Measurements from ENCODE around the gene IGSF9B. TPM values are rescaled to one million over a fixed set of nuclear protein-coding genes. Genes with fewer than 3 reads are reported as not detected.

IGSF9B gene
- total RNA-seq (2021), result 10.1 and 14.2 TPM in 2 replicates
- Bru-seq, nascent RNA, result percentile 38 among the genes with signal in this experiment
- BruChase-seq, experiment 1, labeled RNA remaining after a 2-hour chase, result percentile 48 among the genes with signal in this experiment
- percentile 51 among the genes with signal in this experiment for BruChase-seq, experiment 2, labeled RNA remaining after a 6-hour chase
- long read RNA-seq, partial matches to known transcripts, result 0 of 1 reads
- long read RNA-seq, other reads (novel, unspliced or antisense), result 1 of 1 reads

DNA sequence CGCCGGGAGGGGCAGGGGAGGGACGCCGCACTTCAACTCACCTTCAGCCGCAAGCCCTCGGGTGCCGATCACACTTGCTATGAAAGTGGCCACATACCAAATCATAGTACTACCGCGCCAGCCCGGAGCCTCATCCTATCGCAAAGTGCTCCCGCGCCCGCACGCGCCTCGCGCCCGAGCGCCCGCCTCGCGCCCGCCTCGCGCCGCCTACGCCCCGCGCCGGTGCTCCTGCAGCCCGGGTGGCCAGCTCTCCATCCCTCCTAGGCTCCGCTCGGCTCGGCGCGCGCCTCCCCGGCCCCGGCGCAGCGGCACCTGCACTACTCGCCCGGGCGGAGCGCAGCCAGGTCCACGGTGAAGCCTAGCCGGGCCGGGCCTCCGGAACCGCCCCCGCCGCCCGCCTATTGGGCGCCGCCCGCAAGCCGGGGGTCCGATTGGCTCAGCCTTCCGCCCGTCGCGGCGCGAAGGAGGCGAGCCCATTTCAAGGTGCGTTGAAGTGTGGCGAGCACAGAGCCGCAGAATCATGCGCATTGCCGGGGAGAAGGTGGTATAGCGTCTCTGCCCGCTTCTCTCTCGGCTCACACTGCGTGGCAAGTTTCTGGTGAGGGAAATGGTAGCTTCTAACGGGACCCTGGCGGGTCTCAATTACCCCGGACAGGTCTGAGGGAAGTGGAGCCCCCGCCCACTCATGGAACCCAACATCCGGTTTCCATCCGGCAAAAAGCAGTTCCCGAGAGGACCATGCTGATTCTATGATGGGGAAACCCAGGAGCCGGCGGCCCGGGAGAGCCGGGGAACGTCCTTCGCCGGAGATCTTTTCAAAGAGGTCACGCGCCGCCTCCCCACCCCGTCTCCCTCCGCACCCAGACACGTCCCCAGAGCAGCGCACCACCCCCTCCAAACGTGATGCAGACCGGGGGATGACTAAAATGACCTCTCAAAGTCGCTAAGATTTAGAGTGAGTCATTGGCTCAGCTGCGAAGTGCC lies at the start of gene IGSF9B:
Gene IGSF9B, minus strand, starts transcription at position 319 of the 984 bp plus-strand sequence. Its CDS starts 214 bp downstream, at position 105.
- Histone ChIP-seq H3K36me3 (ENCODE audit: insufficient read depth, low read length, poor library complexity, severe bottlenecking) (no peaks in the 10 kb centered on the region), H3K4me3 (ENCODE audit: low read depth, low read length, poor library complexity, severe bottlenecking) (peak within 1 kb of the TSS; percentile 60), H3K9me3 (ENCODE audit: low read depth, low read length, poor library complexity, severe bottlenecking) (no peaks in the 10 kb centered on the region), H3K4me1 (ENCODE audit: insufficient read depth, low read length, poor library complexity, severe bottlenecking) (peaks cover 5% of the 10 kb centered on the region), H3K27me3 (replicated peaks; ENCODE audit: insufficient read depth, low read depth, low read length, poor library complexity) (peaks cover 37% of the 10 kb centered on the region), H3K27ac (ENCODE audit: low read depth, low read length, poor library complexity, severe bottlenecking) (no peak within 1 kb of the TSS)
- BruUV-seq (replicated peaks), result no TSS peak
- POLR2A ChIA-PET (ENCODE audit: low non-redundant PET), result no interaction called here
- TF ChIP-seq, protein P1, sequence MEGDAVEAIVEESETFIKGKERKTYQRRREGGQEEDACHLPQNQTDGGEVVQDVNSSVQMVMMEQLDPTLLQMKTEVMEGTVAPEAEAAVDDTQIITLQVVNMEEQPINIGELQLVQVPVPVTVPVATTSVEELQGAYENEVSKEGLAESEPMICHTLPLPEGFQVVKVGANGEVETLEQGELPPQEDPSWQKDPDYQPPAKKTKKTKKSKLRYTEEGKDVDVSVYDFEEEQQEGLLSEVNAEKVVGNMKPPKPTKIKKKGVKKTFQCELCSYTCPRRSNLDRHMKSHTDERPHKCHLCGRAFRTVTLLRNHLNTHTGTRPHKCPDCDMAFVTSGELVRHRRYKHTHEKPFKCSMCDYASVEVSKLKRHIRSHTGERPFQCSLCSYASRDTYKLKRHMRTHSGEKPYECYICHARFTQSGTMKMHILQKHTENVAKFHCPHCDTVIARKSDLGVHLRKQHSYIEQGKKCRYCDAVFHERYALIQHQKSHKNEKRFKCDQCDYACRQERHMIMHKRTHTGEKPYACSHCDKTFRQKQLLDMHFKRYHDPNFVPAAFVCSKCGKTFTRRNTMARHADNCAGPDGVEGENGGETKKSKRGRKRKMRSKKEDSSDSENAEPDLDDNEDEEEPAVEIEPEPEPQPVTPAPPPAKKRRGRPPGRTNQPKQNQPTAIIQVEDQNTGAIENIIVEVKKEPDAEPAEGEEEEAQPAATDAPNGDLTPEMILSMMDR (conservative IDR thresholded peaks at IDR 0.05; ENCODE audit: low read depth, low read length), result no peak
- TF ChIP-seq EZH2 (IDR thresholded peaks at IDR 0.05; ENCODE audit: borderline replicate concordance, low read depth, low read length, poor library complexity, severe bottlenecking), result no peak
- peak; percentile 88 for DNase-seq (ENCODE audit: low spot score)
- intact Hi-C loops (cut with micrococcal nuclease; ENCODE audit: unreplicated experiment), result no loop called here
- CTCF ChIA-PET, result no interaction called here

DNA sequence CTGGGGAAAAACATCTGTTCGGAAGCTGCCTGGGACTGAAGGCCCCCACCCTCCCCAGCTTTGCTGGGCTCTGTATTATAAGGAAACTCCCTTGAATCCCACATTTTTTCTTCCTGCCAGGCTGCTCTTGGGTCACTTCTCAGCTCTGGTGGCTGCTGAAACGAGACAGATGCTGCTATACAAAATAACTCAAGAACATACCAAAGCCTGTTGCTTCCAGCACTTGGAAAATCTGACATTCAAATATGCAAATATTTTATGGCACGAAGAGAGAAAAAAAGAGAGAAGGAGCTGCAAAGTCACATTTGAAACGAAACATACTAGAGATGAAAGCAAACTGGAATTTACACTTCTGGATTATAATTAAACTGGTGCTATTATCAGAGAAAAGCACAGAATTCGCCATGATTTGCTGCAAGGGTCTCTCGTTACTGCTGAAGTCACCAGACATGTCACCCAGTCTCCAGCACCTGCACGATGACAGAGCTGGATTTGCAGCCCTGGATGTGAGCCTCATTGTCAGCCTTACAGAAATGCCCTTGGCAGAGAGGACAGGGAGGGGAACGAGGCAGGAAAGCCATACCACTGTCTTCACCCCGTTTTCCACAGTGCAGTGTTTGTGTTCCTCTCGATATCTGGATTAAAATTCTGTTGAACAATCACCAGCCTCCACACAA lies 47.9 kb upstream of the IGSF9B start:
- no TSS peak for BruUV-seq (replicated peaks)
- POLR2A ChIA-PET (ENCODE audit: low non-redundant PET), result no interaction called here
- CTCF ChIA-PET, result no interaction called here

More for the DNA sequence above, 47.9 kb upstream of the IGSF9B start:
- intact Hi-C loops (cut with micrococcal nuclease; ENCODE audit: unreplicated experiment), result no loop called here
- Histone ChIP-seq H3K27ac (ENCODE audit: low read depth, low read length, poor library complexity, severe bottlenecking) (no peak overlapping the region), H3K4me3 (ENCODE audit: low read depth, low read length, poor library complexity, severe bottlenecking) (no peak overlapping the region), H3K27me3 (replicated peaks; ENCODE audit: insufficient read depth, low read depth, low read length, poor library complexity) (peaks cover 14% of the 10 kb centered on the region), H3K36me3 (ENCODE audit: insufficient read depth, low read length, poor library complexity, severe bottlenecking) (no peaks in the 10 kb centered on the region), H3K4me1 (ENCODE audit: insufficient read depth, low read length, poor library complexity, severe bottlenecking) (no peaks in the 10 kb centered on the region), H3K9me3 (ENCODE audit: low read depth, low read length, poor library complexity, severe bottlenecking) (no peaks in the 10 kb centered on the region)
- no peak for DNase-seq (ENCODE audit: low spot score)
- TF ChIP-seq EZH2 (IDR thresholded peaks at IDR 0.05; ENCODE audit: borderline replicate concordance, low read depth, low read length, poor library complexity, severe bottlenecking), result no peak
- TF ChIP-seq, protein P1 (conservative IDR thresholded peaks at IDR 0.05; ENCODE audit: low read depth, low read length), result no peak
